Testis (tissue), 3 donors: ENCODE measurements around the gene CD7. TPM values are rescaled to one million over a fixed set of nuclear protein-coding genes. Genes with fewer than 3 reads are reported as not detected.

Experiments used
- DNase-seq: peaks from one replicate; pipeline ENCODE4 v3.0.0-alpha.2; 2019
- H3K27ac ChIP-seq, 2 donors: fragments of 200-600 bp; sonication (generic); one replicate each; pipeline ENCODE4 v1.5.1; 2019
- H3K27me3 ChIP-seq: fragments of 200-600 bp; sonication (generic); one replicate; pipeline ENCODE4 v1.5.1; 2019
- H3K36me3 ChIP-seq: fragments of 200-600 bp; sonication (generic); one replicate; pipeline ENCODE4 v1.5.1; 2017; ENCODE audit warnings: low read depth; ENCODE audit errors: missing control alignments
- H3K4me1 ChIP-seq: fragments of 200-600 bp; sonication (generic); one replicate; pipeline ENCODE4 v1.5.1; 2019
- H3K4me3 ChIP-seq, 2 donors: fragments of 200-600 bp; sonication (generic); one replicate each; pipeline ENCODE4 v1.5.1; 2017 to 2019
- H3K9me3 ChIP-seq: fragments of 200-600 bp; sonication (generic); one replicate; pipeline ENCODE4 v1.5.1; 2017
- CTCF ChIP-seq, 3 experiments: fragments of 450-650 bp in 2 of 3; fragments of 200-600 bp in 1 of 3; sonication (generic) in 1 of 3; IDR thresholded peaks; one replicate each; pipeline ENCODE4 v1.5.1; 2016 to 2019; ENCODE audit warnings: antibody characterized with exemption in 3 of 3, mild to moderate bottlenecking in 2 of 3, moderate library complexity in 1 of 3
- POLR2A ChIP-seq: fragments of 450-650 bp; IDR thresholded peaks from one replicate; pipeline ENCODE4 v1.6.1; 2017; ENCODE audit warnings: antibody characterized with exemption, mild to moderate bottlenecking, moderate library complexity
- WGBS, 2 donors: methylation state at CpG; one replicate each; pipeline ENCODE4 v1.1.5; 2018; 5-methylcytosine and 5-hydroxymethylcytosine counted together
- intact Hi-C: fragments of 100-400 bp; cut with DNase I; formaldehyde crosslinking; loops from one replicate; pipeline ENCODE4 v1.15.1; 2023; ENCODE audit warnings: low total_unique reads
- polyA plus RNA-seq: library from polyadenylated mRNA; stranded (reverse); fragments of 350-450 nt; fragmentation: Illumina TruSeq; extraction: RNeasy Lipid Tissue Mini Kit (QIAGEN cat#74804); gene quantifications from one replicate; pipeline ENCODE4 v1.2.3, GENCODE V29; 2014; ENCODE audit warnings: low read depth, low replicate concordance; ENCODE audit not compliant: insufficient read depth
- total RNA-seq, 2 donors: library from RNA; depleted of rRNA; stranded (reverse); fragments of >200 nt; gene quantifications; one replicate each; pipeline ENCODE4 v1.2.3, GENCODE V29; 2016

The CD7 gene
- total and polyA plus RNA-seq, 3 donors from 2014 or later, result 0.55 to 3.0 (median 2.3) TPM

GRCh38 chr17:82304826-82305726 is 12.3 kb downstream of the CD7 start:
- intact Hi-C loops, result no loop called here
- 90 to 92% methylated on average over 12 to 23 of the region's 23 CpGs for WGBS, 2 donors

GRCh38 chr17:82303944-82304808 is 13.2 kb downstream of the CD7 start:
- H3K9me3 ChIP-seq, result no peaks in the 10 kb centered on the region
- no peak overlapping the region for H3K4me3 ChIP-seq
- DNase-seq, result no peak
- no peaks in the 10 kb centered on the region for H3K27me3 ChIP-seq
- 68 to 69% methylated on average over 17 to 26 of the region's 26 CpGs for WGBS, 2 donors
- TF ChIP-seq CTCF (IDR thresholded peaks at IDR 0.05) (no peak), POLR2A (no peak)
- no peak overlapping the region for H3K27ac ChIP-seq
- H3K4me1 ChIP-seq, result no peaks in the 10 kb centered on the region
- intact Hi-C loops, result no loop called here
- no peaks in the 10 kb centered on the region for H3K36me3 ChIP-seq

More at GRCh38 chr17:82304826-82305726, 12.3 kb downstream of the CD7 start:
- Histone ChIP-seq H3K27ac (no peak overlapping the region), H3K36me3 (no peaks in the 10 kb centered on the region), H3K4me1 (no peaks in the 10 kb centered on the region), H3K4me3 (no peak overlapping the region), H3K27me3 (no peaks in the 10 kb centered on the region), H3K9me3 (no peaks in the 10 kb centered on the region)
- no peak for DNase-seq
- TF ChIP-seq POLR2A (no peak), CTCF (IDR thresholded peaks at IDR 0.05) (no peak)

GRCh38 chr17:82302991-82303943 is 14.1 kb downstream of the CD7 start:
- Histone ChIP-seq H3K27ac (no peak overlapping the region), H3K4me3 (no peak overlapping the region), H3K27me3 (no peaks in the 10 kb centered on the region), H3K9me3 (no peaks in the 10 kb centered on the region), H3K4me1 (peaks cover 6% of the 10 kb centered on the region), H3K36me3 (no peaks in the 10 kb centered on the region)
- 80 to 81% methylated on average over 16 to 35 of the region's 35 CpGs for WGBS, 2 donors
- DNase-seq, result no peak
- TF ChIP-seq POLR2A, result no peak
- no peak for TF ChIP-seq CTCF (IDR thresholded peaks at IDR 0.05)
- intact Hi-C loops, result no loop called here

GRCh38 chr17:82302568-82302963 is 14.8 kb downstream of the CD7 start:
- DNase-seq, result no peak
- Histone ChIP-seq H3K27ac (no peak overlapping the region), H3K4me1 (peaks cover 11% of the 10 kb centered on the region), H3K9me3 (no peaks in the 10 kb centered on the region), H3K27me3 (no peaks in the 10 kb centered on the region), H3K36me3 (no peaks in the 10 kb centered on the region), H3K4me3 (no peak overlapping the region)
- intact Hi-C loops, result no loop called here
- no peak for TF ChIP-seq CTCF (IDR thresholded peaks at IDR 0.05)
- no peak for TF ChIP-seq POLR2A
- 89 to 100% methylated on average over 1 to 15 of the region's 15 CpGs for WGBS, 2 donors
